GM12801 (cell line): Measurements from ENCODE around the gene RASA2.

Experiments
- CTCF ChIP-seq: IDR thresholded peaks from one replicate; pipeline ENCODE4 v1.5.1; 2011; ENCODE audit warnings: control low read depth; ENCODE audit not compliant: insufficient read length; ENCODE audit errors: extremely low read depth

RASA2 gene

DNA sequence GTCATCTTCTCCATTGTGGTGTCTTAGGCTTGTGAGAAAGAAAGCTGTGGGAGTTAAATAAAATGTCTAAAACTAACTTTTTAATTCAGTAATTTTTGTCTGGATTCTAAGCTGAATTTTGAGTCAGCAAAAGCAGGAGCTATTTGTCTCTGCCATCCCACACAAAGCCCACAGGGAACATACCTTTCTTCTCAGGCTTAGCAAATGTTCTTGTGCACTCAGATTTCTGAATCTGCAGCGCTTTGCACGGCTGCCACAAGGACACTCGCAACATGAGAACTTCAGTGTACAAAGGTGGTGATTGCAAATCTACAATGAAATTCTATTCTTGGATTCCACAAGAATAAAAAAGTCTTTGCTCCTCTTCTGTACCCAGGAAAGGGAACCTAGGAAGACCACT, 163.0 kb downstream of the RASA2 start:
- TF ChIP-seq CTCF = no peak

GRCh38 chr3:141650783-141651182, 164.0 kb downstream of the RASA2 start:
- TF ChIP-seq CTCF = no peak

DNA sequence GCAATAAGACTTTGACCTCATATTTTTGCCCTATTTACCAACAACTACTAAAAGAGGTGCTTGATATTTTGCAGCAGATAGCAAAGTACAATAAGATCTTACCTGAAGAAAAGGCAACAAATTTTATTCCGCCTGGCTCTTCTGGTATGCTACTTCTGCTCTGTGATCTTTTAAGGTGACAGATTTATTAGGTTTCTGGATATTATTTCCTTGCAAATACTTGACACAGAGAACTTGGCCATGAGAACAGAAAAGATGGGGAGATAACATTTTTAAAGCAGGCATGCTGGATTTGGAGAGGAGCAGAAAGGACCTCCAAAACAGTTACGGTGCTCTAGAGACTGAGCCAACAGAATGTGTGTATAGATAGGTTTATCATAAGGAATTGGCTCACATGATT, 164.6 kb downstream of the RASA2 start:
- no peak for TF ChIP-seq CTCF

- no peak for TF ChIP-seq CTCF
Measured at GRCh38 chr3:141652349-141652748, 165.5 kb downstream of the RASA2 start.

DNA sequence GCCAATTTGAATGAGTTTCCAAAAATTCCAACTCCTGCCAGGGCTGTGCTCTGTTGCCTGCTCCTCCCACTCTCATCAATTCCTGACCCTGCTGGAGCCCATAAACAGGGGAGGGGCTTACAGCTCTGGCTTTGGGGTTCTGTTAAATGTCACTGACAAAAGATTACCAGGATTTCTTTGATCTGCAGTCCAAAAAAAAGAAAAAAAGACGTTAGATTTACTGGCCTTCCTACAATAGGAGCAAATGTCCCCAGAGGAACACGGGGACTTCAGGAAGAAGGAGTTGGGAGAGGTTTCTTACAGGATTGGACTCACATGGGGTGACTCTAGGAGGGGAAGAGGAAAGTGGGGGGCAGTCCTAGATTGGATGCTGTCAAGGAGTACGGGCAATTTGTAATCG, 167.0 kb downstream of the RASA2 start:
- no peak for TF ChIP-seq CTCF

DNA sequence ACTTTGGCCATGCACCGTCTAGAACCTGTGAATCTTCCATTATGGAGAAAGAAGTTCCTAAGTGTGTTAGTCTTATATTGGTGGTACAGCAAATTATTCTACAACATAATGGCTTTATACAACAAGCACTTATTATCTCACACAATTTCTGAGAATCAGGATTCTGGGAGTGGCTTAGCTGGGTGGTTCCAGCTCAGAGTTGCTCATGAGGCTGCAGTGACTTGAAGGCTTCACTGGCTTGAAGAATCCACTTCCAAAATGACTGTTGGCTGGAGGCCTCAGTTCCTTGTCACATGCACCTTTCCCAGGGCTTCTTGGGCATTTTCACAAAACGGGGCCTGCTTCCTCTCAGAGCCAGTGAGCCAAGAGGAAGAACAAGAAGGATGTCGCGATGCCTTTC, 169.0 kb downstream of the RASA2 start:
- TF ChIP-seq CTCF = no peak

- no peak for TF ChIP-seq CTCF
Measured at GRCh38 chr3:141656771-141657170, 169.9 kb downstream of the RASA2 start.

DNA sequence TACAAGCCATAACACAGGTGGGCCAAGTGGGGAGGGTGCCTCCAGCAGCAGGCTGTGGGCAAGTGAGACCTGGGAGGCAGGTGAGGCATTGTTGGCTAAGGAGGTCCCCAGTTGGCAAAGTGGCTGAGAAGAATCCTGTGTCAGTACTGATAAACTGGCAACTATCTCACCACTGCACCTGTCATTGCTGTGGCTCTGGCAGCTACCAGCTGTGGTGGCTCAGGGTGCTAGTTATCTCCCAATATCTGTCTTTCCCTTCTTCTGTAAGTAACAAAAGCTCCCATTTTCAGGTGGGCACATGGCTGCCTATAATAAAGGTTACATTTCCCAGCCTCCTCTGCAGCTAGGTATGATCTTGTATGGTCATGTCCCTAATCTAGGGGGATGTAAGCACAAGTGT, 170.7 kb downstream of the RASA2 start:
- no peak for TF ChIP-seq CTCF
